A673 (cell line): Measurements from ENCODE around the gene IGSF22.

Experiments
- CTCF ChIP-seq: fragments of 300-800, 200-600 bp; sonication (generic); conservative IDR thresholded peaks from 2 replicates; pipeline ENCODE4 v1.5.1; 2017; ENCODE audit warnings: low read depth, mild to moderate bottlenecking, antibody characterized with exemption, low read length, moderate library complexity, mixed read lengths
- EZH2 ChIP-seq: fragments of 200-600 bp; sonication (generic); IDR thresholded peaks from 2 replicates; pipeline ENCODE4 v1.6.1; 2017; ENCODE audit warnings: borderline replicate concordance, low read depth, mild to moderate bottlenecking, mixed read lengths, antibody characterized with exemption, low read length; ENCODE audit not compliant: poor library complexity, severe bottlenecking

GRCh38 chr11:18692941-18693760 is 32.8 kb downstream of the IGSF22 start:
- TF ChIP-seq CTCF (no peak), EZH2 (no peak)
